ENCODE results near the gene ZNF467.
A peak's percentile ranks its signal among the peaks of the same experiment; 100 is the strongest.

Gene ZNF467

DNA sequence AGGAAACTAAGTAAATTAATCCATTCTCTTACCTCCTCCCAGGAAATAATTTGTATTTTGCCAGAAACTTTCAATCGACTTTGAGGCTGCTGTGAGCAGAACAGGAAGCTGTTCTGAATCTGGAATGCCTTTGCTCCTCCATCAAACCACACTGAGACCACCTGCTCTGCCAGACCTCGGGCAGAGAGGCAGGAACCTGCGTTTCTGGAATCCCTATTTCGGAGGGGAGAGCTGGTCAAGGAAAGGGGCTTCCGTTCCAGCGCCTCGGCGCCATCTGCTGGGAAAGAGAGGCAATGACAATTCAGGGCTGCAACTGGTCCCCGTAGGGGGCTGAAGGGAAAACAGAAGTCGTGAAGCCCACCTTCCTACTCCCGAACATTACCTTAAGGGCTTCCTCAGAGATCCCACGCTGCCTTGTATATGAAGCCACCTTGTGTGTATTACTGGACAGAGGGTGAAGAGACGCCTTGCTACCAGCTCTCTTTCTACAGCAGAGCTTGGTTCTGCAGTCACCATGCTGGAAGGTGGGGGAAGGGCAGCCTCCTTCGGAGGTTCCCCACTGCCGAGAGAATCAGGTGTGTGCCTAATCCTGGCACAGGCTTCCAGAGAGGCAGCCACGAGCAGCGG lies 31.2 kb downstream of the ZNF467 start:
- peak; percentile 45 for DNase-seq

DNA sequence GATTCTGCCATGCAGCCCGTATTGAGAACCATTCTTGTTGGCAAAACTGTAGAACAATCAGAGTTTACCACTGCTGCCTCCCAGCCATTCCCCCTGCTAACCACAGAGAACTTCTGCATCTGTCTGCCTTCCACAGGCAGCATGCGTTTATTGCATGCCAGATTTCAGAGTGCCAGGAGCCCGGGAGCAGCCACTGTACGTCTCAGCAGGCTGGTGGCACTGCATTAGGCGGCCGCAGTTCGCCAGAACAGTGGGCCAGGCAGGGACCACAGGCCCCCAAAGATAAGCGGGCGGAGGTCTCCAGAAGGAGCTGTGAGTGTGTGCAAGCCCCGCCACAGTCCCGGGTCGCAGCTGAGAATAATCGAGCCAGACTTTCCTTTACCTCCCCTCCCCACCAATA lies 31.8 kb downstream of the ZNF467 start:
- DNase-seq = no peak

DNA sequence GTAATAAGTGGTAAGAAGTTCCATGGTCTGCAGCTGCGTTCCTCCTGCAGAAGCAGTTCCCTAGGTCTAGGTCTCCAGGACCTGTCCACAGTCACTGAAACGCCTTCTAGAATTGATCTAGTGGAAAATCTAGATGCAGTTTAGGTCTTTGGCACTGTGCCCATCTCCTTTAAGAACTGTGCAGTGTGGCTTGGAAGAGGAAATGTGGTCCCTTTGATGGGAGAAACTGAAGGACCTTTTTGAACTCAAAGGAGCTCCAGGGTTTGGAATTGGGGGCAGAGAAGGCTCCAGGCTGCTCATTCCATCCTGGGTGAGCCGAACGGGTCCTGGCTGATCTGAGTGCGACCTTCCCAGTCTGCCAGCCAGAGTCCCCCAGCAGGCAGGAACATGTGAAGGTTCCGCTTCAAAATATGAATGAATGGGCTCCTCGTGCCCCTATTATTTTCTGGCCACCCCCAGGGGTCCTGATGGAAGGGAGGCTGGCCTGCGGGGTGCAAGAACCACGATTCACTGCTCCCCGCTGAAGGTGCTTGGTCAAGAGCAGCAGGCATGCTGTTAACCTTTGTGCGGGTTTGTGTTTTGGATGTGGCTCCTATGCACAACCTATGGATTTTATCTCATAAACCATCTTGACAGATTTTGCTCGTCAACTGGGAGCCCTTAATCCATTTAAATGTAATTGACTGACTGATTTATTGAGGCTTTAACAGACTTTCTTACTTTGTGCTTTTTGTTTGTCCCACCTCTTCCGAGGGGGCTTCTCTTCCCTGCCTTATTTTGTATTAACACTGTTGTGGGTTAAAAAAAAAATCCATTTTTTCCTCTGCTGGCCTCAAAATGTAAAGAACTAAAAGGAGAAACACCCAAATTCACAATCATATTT lies 36.7 kb downstream of the ZNF467 start:
- DNase-seq = no peak

DNA sequence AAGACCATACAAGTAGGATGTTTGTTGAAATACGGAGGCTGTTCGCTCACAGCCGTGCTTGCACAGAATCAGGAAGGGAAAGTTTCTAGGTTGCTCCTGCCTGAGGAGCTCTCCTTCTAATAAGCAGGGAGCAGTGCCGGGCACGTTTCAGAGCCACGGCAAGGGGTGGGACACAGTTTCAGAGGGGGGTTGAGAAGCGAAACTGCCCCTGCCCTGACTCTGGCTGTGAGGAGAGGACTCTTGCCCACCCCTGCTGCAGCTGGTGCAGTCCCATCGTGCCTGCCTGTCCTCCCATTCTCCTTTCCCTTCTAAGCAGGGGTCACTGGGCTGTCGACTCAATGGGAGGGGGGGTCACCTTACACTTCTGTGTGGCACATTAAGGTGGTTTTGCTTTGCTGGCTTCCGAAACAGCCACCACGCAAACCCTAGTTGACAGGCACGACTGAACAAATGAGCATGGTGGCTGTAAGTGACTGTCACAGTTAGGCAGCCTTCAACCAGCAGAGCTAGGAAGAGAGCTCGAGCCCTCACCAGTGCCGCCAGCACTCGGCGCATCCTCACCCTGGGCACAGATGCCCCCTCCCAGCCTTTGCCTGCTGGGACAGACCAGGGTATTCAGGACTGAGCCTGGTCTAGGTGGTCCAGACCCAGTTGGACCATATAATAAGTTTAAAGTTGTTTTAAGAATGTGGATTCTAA lies 37.5 kb downstream of the ZNF467 start:
- DNase-seq = no peak

DNA sequence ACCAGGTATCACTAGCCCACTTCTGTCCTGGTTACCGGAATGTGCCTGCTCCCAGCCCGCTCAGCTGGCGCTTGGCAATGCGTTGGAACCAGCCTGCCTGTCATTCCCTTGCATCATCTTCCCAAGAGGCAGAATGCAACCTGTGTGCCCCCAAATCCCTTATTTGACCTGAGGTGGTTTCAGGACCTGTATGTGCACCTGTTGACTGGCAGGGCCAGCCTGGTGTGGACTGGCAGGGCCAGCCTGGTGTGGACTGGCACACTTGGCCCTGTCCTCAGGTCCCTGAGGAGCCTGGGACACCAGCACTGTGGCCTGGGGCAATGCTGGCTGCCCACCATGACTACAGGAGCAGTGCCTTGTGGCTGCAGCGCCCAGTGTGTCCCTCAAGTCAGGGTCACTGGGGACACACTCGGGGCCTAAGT lies 38.2 kb downstream of the ZNF467 start:
- no peak for DNase-seq

DNA sequence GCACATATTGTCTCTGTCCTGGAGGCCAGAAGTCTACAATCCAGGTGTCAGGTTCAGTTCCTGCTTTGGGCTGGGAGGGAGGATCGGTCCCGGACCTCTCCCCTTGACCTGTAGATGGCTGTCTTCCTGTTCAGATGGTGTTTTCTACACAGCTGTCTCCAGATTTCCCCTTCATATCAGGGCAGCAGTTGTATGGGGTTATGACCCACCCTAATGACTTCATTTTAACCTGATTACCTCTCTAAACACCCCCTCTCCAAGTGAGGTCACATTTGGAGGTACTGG lies 38.7 kb downstream of the ZNF467 start:
- DNase-seq = no peak

DNA sequence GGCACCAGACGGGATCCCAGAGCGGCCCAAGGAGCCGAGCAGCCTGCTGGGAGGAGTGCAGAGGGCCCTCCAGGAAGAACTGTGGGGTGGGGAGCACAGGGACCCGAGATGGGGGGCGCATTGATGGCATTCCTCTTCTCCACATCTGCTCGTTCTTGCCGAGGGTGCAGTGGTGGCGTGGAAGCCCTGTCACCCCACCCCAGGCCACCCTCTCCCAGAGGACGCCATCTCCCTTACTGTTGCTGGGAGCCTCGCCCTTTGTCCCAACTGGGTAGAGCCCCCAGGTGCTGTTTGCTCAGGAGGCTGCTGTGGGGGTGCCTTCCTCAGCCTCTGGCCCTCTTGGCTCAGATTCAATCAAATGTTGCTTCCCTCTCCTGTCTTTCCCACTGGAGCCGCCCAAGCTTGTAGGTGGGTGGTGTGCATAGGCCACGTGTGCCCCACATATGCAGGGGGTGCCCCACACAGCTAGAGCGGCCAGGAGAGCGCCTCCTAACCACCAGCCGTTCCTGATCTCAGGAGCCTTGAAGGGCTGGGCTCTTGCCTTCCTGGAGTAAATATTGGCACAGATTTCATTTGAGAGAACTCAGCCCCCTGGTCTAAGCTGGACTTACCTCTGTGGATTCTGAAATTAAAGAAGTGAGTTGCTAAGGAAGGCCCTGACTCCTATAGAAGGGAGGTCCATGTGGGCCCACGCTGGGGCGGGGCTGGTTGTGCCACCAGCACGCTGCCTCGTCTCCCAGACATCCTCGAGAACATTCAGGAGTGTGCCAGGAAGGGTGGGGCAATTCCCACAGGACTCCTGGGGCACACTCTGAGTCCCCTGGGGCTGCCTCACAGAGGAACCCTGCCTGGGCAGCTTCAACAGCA lies 39.2 kb downstream of the ZNF467 start:
- no peak for DNase-seq

DNA sequence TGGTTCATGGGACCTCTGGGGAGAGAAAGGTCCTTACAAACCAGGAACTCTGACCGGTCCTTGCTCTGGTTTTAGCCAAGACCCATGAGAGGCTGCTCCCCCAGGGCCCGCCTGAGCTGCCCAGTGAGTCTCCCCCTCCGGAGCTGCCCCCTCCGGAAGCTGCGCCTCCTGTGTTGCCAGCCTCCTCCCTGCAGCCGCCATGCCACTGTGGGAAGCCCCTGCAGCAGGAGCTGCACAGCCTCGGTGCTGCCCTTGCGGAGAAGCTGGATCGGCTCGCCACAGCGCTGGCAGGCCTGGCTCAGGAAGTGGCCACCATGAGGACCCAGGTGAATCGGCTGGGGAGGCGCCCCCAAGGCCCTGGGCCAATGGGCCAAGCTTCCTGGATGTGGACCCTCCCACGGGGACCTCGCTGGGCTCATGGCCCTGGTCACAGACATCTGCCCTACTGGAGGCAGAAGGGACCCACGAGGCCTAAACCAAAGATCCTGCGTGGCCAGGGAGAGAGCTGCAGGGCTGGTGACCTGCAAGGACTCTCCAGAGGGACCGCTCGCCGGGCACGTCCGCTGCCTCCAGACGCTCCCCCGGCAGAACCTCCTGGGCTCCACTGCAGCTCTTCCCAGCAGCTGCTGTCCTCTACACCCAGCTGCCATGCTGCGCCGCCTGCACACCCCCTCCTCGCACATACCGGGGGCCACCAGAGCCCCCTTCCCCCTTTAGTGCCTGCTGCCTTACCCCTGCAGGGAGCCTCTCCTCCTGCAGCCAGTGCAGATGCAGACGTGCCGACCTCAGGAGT lies 40.1 kb downstream of the ZNF467 start:
- no peak for DNase-seq

DNA sequence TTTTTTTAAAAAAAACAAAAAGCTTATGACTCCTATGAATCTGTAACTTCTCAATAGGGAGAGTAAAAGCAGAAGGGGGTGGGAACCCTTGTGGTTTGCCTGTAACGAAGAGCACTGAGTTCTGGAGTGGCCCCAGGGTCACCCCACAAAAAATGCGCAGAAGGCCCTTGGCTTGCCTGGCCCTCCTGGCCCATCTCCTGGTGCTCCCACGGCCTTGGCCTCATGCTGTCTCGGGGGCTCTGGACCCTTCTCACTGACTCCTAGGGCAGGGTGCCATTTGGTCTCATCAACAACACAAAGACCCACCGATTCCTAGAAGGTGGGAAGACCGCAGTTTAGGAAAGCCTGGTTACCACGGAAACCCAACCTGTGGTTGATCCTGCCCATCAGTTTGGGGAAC lies 40.8 kb downstream of the ZNF467 start:
- no peak for DNase-seq

DNA sequence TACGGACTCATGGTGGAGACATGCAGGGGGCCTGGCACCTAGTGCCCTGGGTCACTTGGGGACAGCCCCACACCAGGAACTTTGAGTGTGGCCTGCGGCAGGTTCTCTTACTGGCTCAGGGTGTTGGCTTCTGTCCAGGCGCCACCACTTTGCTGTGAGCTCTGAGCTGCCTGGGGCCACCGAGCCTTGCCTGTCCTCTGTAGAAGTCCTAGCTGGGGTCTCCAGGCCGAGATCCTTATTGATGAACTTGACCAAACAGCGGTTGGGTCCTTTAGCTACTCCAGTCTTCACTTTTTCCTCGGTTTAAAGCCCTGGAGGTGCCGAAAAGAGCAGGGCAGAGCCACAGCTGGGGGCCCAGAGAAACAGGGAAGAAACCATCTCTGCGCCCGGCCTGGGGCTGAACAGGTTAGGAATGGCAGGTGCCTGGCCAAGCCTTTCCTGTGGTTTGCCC lies 41.3 kb downstream of the ZNF467 start:
- DNase-seq = no peak

DNA sequence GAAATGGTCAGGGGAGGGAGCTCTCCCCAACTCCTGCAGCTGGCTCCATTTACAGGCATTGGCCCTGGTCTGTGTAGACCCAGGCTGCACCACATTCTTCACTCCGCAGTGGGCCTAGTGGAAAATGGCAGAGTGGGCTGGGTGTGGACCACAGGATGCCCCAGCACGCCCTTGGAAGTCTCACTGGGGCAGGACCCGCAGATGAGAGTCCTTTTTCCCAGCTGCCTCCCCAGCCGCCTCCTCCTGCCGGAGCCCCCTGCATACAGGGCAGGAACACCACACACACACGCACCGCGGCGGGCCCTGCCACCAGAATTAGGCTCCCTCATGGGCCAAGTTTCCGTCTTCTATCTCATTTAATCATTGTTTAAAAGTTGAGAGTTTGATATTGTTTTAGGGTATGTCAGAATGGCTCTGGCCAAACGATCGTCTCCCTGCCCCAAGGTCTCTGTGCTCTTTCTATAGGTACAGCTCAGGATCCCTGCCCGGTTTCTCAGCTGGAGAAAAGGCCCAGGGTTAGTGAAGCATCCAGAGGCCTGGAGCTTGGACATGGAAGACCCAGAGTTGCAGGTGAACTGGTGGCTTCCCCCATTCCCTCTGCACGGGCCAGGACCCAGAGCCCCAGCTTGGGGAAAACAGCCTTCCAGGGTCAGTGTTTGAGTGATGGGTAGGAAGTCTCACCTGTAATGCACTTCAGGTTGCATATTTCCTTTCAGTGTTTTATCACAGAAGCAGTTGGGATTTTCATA lies 42.0 kb downstream of the ZNF467 start:
- no peak for DNase-seq

DNA sequence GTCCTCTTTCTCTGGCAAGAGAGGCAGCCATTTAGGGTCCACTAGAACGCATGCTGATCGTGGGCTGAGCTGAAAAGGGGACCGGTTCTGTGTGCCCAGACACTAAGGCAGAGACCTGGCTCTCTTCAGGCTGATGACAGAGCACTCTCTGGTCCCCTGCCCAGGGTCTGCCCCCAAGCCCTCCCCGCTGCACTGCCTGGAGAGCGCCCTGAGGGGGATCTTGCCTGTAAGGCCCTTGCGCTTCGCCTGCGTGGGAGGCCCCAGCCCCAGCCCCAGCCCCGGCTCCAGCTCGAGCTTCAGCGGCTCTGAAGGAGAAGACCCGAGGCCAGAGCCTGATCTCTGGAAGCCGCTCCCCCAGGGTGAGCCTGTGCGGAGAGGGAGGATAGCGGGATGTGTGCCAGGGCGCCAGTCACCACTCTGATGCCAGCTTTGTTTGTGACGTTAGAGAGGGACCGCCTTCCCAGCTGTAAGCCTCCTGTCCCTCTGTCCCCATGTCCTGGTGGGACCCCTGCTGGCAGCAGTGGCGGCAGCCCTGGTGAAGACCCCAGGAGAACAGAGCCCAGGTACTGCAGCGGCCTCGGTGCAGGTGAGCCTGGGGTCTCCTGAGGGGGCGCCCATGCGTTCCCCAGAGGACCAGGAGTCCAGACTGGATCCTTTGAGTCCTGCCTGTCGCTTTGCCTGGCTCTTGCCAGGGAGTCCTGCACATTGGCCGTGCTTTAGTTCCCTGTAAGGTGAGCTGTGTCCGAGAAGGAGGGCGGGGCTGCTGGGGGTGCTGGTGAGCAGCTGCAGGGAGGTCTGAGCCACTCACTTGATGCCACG lies 43.2 kb downstream of the ZNF467 start:
- no peak for DNase-seq

DNA sequence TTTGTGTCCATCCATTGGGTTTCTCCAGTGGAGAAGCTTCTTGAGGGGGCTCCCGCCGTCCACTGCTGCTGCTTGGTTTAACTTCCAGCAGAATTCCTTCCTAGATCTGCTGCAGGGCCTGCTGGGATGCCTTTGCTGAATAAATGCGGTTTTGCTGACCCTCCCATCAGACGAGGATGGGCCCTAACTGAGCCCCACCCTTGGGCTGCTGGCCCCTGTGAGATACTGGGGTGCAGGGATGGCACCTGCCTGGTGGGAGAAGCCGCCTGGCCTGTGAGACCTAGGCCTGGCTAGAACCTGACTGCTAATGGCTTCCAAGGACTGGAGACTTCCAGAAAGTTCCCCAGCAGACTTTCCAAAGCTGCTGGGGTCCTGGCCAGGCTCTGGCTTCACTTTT lies 43.8 kb downstream of the ZNF467 start:
- no peak for DNase-seq

DNA sequence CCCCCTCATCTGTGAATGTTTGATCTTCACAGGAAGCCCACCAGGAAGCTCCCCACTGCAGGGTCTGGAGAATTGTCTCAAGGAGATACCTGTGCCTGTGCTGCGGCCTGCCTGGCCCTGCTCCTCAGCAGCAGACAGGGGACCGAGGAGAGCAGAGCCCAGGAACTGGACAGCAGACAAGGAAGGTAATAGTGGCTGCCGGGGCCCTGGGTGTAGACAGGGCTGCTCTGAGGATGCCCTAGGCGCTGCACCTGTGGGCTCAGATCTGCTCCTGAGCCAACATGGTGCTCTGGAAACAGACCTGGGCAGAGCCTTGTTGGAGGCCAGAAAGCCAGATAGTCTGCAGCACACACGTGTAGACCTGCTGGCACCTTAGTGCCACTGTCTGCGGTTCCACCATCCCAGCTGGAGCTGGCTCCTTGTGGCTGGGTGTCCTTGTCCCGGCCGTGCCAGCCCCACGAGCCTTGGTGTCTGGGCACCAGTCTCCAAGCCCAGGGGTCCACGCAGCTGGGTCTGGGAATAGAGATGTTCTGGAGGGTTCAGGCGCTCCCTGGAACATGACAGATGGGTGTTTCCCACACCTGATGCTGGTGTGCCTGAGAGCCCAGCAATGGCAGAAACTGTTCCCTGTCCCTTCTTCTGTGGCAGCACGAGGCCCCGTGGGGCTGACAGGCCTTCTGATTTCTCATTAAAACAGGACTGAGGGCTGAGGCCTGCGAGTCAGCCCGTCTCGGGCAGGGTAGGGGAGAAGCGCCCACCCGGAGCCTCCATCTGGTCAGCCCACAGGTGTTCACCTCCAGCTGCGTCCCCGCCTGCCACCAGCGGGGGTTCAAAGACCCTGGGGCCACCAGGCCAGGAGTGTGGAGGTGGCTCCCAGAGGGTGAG lies 44.7 kb downstream of the ZNF467 start:
- no peak for DNase-seq

DNA sequence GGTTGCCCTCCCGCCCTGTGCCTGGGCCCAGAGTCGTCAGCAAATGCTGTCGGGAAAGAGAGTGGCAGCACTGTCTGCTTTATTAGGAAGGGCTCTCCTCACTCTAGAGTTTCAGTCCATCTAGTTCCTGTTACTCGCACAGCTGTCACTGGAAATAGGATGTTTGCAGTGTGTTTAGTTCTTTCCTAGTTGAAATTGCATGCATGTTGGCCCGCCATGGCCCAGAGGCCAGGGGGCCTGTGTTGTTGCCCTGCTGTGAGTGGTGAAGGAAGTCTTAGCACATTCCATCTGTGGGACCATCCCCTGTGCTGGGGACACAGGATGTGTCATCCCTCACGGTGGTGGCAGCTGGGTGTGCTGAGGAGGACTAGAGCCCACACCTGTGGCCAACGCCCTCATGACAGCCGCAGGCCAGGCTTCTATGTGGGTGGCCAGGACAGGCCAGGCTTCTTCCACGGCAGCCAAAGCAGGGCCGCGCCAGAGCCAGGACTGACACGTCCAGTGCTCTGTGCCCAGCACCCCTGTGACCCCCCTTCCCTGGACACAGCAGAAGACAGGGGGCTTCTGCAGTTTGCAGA lies 45.4 kb downstream of the ZNF467 start:
- no peak for DNase-seq

DNA sequence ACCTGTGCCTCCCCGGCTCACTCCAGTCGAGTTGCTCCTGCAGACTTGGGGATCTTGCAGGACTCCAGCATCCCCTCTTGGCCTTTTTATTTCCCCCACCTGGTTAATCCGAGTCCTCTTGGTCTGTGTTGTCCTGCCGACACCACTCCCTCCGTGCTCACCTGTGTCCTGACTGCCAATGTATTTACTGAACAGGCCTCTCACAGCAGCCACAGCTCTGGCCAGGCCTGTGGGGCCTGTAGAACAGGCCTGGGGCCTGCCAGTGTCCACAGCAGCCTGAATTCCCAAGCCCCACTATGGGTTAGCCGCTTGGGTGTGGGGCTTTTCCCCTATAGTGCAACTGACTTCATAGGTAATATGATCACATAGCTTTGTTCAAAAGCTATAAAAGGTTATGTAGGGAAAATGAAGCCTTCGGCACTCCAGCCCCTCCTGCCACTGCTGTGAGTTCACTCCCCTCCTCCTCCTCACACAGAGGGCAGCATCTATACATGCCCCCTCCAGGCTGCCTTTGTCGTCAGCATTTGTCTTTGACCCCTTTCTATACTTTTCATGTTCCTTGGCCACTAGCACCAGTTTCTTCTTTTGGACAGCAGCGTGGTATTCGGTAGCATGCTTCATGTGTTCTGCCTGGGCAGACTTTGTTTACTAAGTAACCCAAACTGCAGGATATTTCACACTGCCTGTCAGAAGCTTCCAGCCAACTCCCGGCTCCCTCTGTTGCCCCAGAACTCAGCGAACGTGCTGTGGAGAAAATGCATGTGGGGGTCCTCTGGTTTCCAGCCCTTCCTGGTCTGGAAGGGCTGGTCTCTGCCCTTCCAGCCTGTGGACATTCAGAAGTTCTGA lies 46.1 kb downstream of the ZNF467 start:
- DNase-seq = no peak

DNA sequence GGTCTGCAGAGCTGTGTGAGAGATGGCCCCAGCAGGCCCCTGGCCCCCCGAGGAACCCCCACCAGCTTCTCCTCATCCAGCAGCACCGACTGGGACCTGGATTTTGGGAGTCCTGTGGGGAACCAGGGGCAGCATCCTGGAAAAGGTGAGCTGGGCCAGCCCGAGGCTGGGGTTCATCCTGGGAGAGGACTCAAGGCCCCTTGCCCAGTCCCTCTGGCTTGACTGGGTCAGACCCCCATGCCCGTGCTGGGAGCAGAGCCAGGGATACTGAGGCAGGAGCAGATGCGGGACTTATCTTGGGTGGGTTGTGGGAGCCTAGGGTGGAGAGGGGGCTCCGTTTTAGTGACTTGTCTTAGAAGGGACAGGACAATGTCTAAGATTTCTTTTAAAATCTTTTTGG lies 47.5 kb downstream of the ZNF467 start:
- DNase-seq = no peak

DNA sequence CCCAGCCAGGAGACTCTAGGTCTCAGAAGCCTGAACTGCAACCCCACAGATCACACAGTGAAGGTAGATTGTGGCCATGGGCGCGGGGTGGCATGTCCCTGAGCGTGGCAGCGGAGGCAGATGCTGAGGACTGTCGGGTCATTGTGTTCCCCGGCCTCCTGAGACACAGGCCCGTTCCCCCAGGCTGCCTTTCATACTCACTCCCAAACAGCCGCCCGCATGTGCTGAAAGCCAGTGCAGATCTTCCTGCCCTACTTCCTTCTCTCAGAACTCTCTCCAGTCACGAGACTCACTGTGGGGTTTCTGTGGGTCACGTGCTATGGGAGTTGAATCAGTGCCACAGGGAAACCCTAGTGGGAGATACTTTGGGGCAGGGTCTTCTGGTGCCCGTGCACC lies 48.0 kb downstream of the ZNF467 start:
- DNase-seq = no peak
